ENCODE measurements around the gene SETBP1.

Gene SETBP1

GRCh38 chr18:44748582-44748981 is 67.9 kb downstream of the SETBP1 start:
- TF ChIP-seq POLR2AphosphoS5 (IDR thresholded peaks at IDR 0.05; ENCODE audit: low read depth, low read length) (no peak), TAF1 (IDR thresholded peaks at IDR 0.05; ENCODE audit: borderline replicate concordance, low read depth, low read length) (no peak), POLR2A (IDR thresholded peaks at IDR 0.05; ENCODE audit: low read depth, low read length) (no peak)
- DNase-seq (ENCODE audit: insufficient read length) (no peak), FAIRE-seq (peak; percentile 30)

GRCh38 chr18:44750774-44751173 is 70.1 kb downstream of the SETBP1 start:
- TF ChIP-seq TAF1 (IDR thresholded peaks at IDR 0.05; ENCODE audit: borderline replicate concordance, low read depth, low read length) (no peak), POLR2AphosphoS5 (IDR thresholded peaks at IDR 0.05; ENCODE audit: low read depth, low read length) (no peak), POLR2A (IDR thresholded peaks at IDR 0.05; ENCODE audit: low read depth, low read length) (no peak)
- DNase-seq (ENCODE audit: insufficient read length) (no peak), FAIRE-seq (no peak)

- DNase-seq (ENCODE audit: insufficient read length), result no peak
- no peak for FAIRE-seq
- TF ChIP-seq POLR2A (IDR thresholded peaks at IDR 0.05; ENCODE audit: low read depth, low read length), result no peak
- no peak for TF ChIP-seq TAF1 (IDR thresholded peaks at IDR 0.05; ENCODE audit: borderline replicate concordance, low read depth, low read length)
Measured at GRCh38 chr18:44754567-44754966, 73.9 kb downstream of the SETBP1 start.

GRCh38 chr18:44758861-44759631 is 78.4 kb downstream of the SETBP1 start:
- 0 out of 2 replicates have a peak, but pooled peaks have one; percentile 46 for TF ChIP-seq POLR2AphosphoS5 (IDR thresholded peaks at IDR 0.05; ENCODE audit: low read depth, low read length)
- no peak; the same call in 1 of the 2 replicates for TF ChIP-seq TAF1 (IDR thresholded peaks at IDR 0.05; ENCODE audit: borderline replicate concordance, low read depth, low read length)
- peak; percentile 50; the same call in 1 of the 2 replicates for TF ChIP-seq POLR2A (IDR thresholded peaks at IDR 0.05; ENCODE audit: low read depth, low read length)
- peak; percentile 97 for FAIRE-seq
- DNase-seq (ENCODE audit: insufficient read length), result peak; percentile 37

- DNase-seq (ENCODE audit: insufficient read length) (no peak), FAIRE-seq (peak; percentile 94)
- peak; percentile 62 for TF ChIP-seq POLR2AphosphoS5 (IDR thresholded peaks at IDR 0.05; ENCODE audit: low read depth, low read length)
- 0 out of 2 replicates have a peak, but pooled peaks have one; percentile 36 for TF ChIP-seq POLR2A (IDR thresholded peaks at IDR 0.05; ENCODE audit: low read depth, low read length)
- 0 out of 2 replicates have a peak, but pooled peaks have one; percentile 36 for TF ChIP-seq TAF1 (IDR thresholded peaks at IDR 0.05; ENCODE audit: borderline replicate concordance, low read depth, low read length)
Measured at GRCh38 chr18:44759925-44760342, 79.2 kb downstream of the SETBP1 start.

GRCh38 chr18:44761812-44762211 is 81.1 kb downstream of the SETBP1 start:
- DNase-seq (ENCODE audit: insufficient read length), result no peak
- no peak for FAIRE-seq
- TF ChIP-seq POLR2A (IDR thresholded peaks at IDR 0.05; ENCODE audit: low read depth, low read length), result no peak

GRCh38 chr18:44763327-44763726 is 82.6 kb downstream of the SETBP1 start:
- no peak for FAIRE-seq
- no peak for DNase-seq (ENCODE audit: insufficient read length)
- no peak for TF ChIP-seq POLR2A (IDR thresholded peaks at IDR 0.05; ENCODE audit: low read depth, low read length)
- no peak for TF ChIP-seq TAF1 (IDR thresholded peaks at IDR 0.05; ENCODE audit: borderline replicate concordance, low read depth, low read length)
- TF ChIP-seq POLR2AphosphoS5 (IDR thresholded peaks at IDR 0.05; ENCODE audit: low read depth, low read length), result no peak

- FAIRE-seq, result no peak
- no peak for TF ChIP-seq POLR2A (IDR thresholded peaks at IDR 0.05; ENCODE audit: low read depth, low read length)
- TF ChIP-seq TAF1 (IDR thresholded peaks at IDR 0.05; ENCODE audit: borderline replicate concordance, low read depth, low read length), result no peak
- no peak for TF ChIP-seq POLR2AphosphoS5 (IDR thresholded peaks at IDR 0.05; ENCODE audit: low read depth, low read length)
- no peak for DNase-seq (ENCODE audit: insufficient read length)
Measured at GRCh38 chr18:44764863-44765262, 84.2 kb downstream of the SETBP1 start.

- no peak for FAIRE-seq
- DNase-seq (ENCODE audit: insufficient read length), result no peak
- TF ChIP-seq TAF1 (IDR thresholded peaks at IDR 0.05; ENCODE audit: borderline replicate concordance, low read depth, low read length) (no peak), POLR2AphosphoS5 (IDR thresholded peaks at IDR 0.05; ENCODE audit: low read depth, low read length) (no peak), POLR2A (IDR thresholded peaks at IDR 0.05; ENCODE audit: low read depth, low read length) (no peak)
Measured at GRCh38 chr18:44765456-44765855, 84.8 kb downstream of the SETBP1 start.

- FAIRE-seq, result peak; percentile 65
- TF ChIP-seq TAF1 (IDR thresholded peaks at IDR 0.05; ENCODE audit: borderline replicate concordance, low read depth, low read length) (no peak), POLR2AphosphoS5 (IDR thresholded peaks at IDR 0.05; ENCODE audit: low read depth, low read length) (no peak), POLR2A (IDR thresholded peaks at IDR 0.05; ENCODE audit: low read depth, low read length) (no peak)
- no peak for DNase-seq (ENCODE audit: insufficient read length)
Measured at GRCh38 chr18:44766450-44766849, 85.8 kb downstream of the SETBP1 start.

- FAIRE-seq, result peak; percentile 48
Measured at GRCh38 chr18:44767807-44768206, 87.1 kb downstream of the SETBP1 start.

GRCh38 chr18:44770641-44771040 is 90.0 kb downstream of the SETBP1 start:
- FAIRE-seq, result no peak
- TF ChIP-seq POLR2AphosphoS5 (IDR thresholded peaks at IDR 0.05; ENCODE audit: low read depth, low read length) (no peak), TAF1 (IDR thresholded peaks at IDR 0.05; ENCODE audit: borderline replicate concordance, low read depth, low read length) (no peak), POLR2A (IDR thresholded peaks at IDR 0.05; ENCODE audit: low read depth, low read length) (no peak)
- DNase-seq (ENCODE audit: insufficient read length), result no peak

More at GRCh38 chr18:44767807-44768206, 87.1 kb downstream of the SETBP1 start:
- DNase-seq (ENCODE audit: insufficient read length), result no peak
- TF ChIP-seq POLR2AphosphoS5 (IDR thresholded peaks at IDR 0.05; ENCODE audit: low read depth, low read length) (no peak), TAF1 (IDR thresholded peaks at IDR 0.05; ENCODE audit: borderline replicate concordance, low read depth, low read length) (no peak), POLR2A (IDR thresholded peaks at IDR 0.05; ENCODE audit: low read depth, low read length) (no peak)
